Measurements from ENCODE around the gene ACTN3. TPM values are rescaled to one million over a fixed set of nuclear protein-coding genes. Genes with fewer than 3 reads are reported as not detected.

ACTN3 gene
- total and polyA plus RNA-seq, 2 of the 4 experiments (the other 2 are of a cell fraction): under 0.01 to 0.05 TPM

DNA sequence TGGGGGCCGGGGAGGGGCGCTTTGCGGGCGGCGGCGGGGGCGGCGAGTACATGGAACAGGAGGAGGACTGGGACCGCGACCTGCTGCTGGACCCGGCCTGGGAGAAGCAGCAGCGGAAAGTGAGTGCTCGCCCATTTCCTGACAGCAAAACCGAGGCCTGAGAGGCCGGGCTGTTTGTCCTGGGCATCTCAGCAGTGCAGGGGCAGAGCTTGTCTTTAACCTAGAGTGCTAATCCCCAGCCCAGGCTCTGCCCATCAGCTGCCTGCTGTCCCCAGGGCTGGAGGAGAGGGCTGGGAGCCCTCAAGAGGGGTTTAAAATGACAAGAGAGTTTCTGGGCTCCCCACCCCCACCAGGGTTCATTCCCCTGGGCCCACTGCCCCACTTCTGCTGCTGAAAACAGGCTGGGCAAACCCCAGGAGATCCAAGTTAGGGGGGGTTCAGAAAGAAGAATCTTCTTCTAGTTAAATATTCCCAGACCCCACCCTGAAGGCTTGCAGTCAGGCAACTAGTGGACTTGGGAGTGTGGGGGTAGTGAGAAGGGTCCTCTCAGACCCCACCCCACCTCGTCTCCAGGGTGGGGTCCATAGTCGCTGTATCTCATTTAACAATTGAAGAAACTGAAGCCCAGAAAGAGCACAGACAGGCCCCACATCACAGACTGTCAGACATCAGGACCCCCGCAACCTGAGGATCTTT lies 411 bp downstream of the ACTN3 start:
- no peak overlapping the region for H2BK20ac ChIP-seq (ENCODE audit: low read depth, low read length)
- no TSS peak for BruUV-seq (replicated peaks)
- peaks cover 6% of the 10 kb centered on the region for H3K4me1 ChIP-seq (ENCODE audit: control insufficient read depth, insufficient read depth, low read length)
- no peak overlapping the region for H3K14ac ChIP-seq (replicated peaks; ENCODE audit: low read depth, low read length)
- ATAC-seq (ENCODE audit: low read depth) (no peak), DNase-seq (no peak)
- H2BK120ac ChIP-seq (ENCODE audit: low read depth, low read length): no peak overlapping the region
- 11% methylated on average over 12 of the region's 18 CpGs; no CpG with 5 or more reads in 1 of the 2 experiments for WGBS, 2 experiments (ENCODE audit: extremely low coverage in 2 of 2, insufficient read length in 1 of 2)
- no peak overlapping the region for H3K9ac ChIP-seq (ENCODE audit: low read depth, low read length)
- H2BK5ac ChIP-seq (ENCODE audit: low read depth, low read length, poor library complexity, severe bottlenecking): no peak overlapping the region
- peaks cover 4% of the 10 kb centered on the region; the same call in 1 of the 2 replicates for H3K9me1 ChIP-seq (ENCODE audit: insufficient read depth, low read length)
- H4K8ac ChIP-seq (ENCODE audit: low read depth in 2 of 2, low read length in 2 of 2): no peak overlapping the region
- H2AK9ac ChIP-seq (replicated peaks; ENCODE audit: low read depth, low read length, poor library complexity): no peak overlapping the region
- no peak overlapping the region for H4K91ac ChIP-seq (ENCODE audit: insufficient read depth, low read depth, low read length)
- in situ Hi-C loops (cut with MboI; ENCODE audit: low sequenced_read_pairs) (no loop called here), intact Hi-C loops (cut with micrococcal nuclease) (loop anchor here (1.0 to 2.0 kb wide), 2 partner anchors 92 to 130 kb away; partner anchors contain the start of genes RBM4 and RBM4B), dilution Hi-C loops (cut with HindIII; ENCODE audit: low sequenced_read_pairs, unreplicated experiment) (no loop called here)
- no peak overlapping the region for H3K4ac ChIP-seq (ENCODE audit: low read depth, low read length)
- H3K9me3 ChIP-seq (ENCODE audit: control insufficient read depth, insufficient read depth, low read length): no peaks in the 10 kb centered on the region
- H3K36me3 ChIP-seq (ENCODE audit: control insufficient read depth, insufficient read depth, low read length): peaks cover 4% of the 10 kb centered on the region; the same call in 1 of the 2 replicates
- no peak overlapping the region for H3K56ac ChIP-seq (ENCODE audit: extremely low read depth, insufficient read depth, low read length)
- TF ChIP-seq CTCF (conservative IDR thresholded peaks at IDR 0.05; ENCODE audit: low read depth, low read length) (no peak), CEBPB (IDR thresholded peaks at IDR 0.05; ENCODE audit: low read depth, low read length) (no peak), MAFK (IDR thresholded peaks at IDR 0.05; ENCODE audit: low read depth, low read length) (no peak), POLR2A (IDR thresholded peaks at IDR 0.05; ENCODE audit: low read depth, low read length) (no peak), MAZ (IDR thresholded peaks at IDR 0.05; ENCODE audit: borderline replicate concordance, low read depth, low read length) (no peak), NFE2L2 (IDR thresholded peaks at IDR 0.05; ENCODE audit: low read depth, low read length) (no peak), RAD21 (IDR thresholded peaks at IDR 0.05; ENCODE audit: low read length) (no peak), BHLHE40 (IDR thresholded peaks at IDR 0.05; ENCODE audit: low read depth, low read length) (no peak), FOS (IDR thresholded peaks at IDR 0.05; ENCODE audit: low read depth, low read length) (no peak), ELK1 (IDR thresholded peaks at IDR 0.05; ENCODE audit: borderline replicate concordance, low read depth, low read length) (no peak), MXI1 (IDR thresholded peaks at IDR 0.05; ENCODE audit: borderline replicate concordance, low read depth, low read length) (no peak), SMC3 (IDR thresholded peaks at IDR 0.05; ENCODE audit: low read depth, low read length) (no peak)
- TF ChIP-seq, protein P1, sequence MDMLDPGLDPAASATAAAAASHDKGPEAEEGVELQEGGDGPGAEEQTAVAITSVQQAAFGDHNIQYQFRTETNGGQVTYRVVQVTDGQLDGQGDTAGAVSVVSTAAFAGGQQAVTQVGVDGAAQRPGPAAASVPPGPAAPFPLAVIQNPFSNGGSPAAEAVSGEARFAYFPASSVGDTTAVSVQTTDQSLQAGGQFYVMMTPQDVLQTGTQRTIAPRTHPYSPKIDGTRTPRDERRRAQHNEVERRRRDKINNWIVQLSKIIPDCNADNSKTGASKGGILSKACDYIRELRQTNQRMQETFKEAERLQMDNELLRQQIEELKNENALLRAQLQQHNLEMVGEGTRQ (IDR thresholded peaks at IDR 0.05; ENCODE audit: low read depth, low read length): no peak
- no peak overlapping the region for H3K27ac ChIP-seq (ENCODE audit: insufficient read depth, low read length)
- no peak overlapping the region for H3K23ac ChIP-seq (ENCODE audit: low read depth, low read length)
- peak overlapping the region; percentile 97 for H2AFZ ChIP-seq (replicated peaks; ENCODE audit: low read length, poor library complexity)
- peaks cover 26% of the 10 kb centered on the region for H3K27me3 ChIP-seq (ENCODE audit: control insufficient read depth, insufficient read depth, low read length)
- no peak overlapping the region for H2AK5ac ChIP-seq (ENCODE audit: low read depth, low read length)
- no peak overlapping the region for H3K4me2 ChIP-seq (ENCODE audit: low read depth, low read length)
- no peak overlapping the region for H4K5ac ChIP-seq (ENCODE audit: low read depth, low read length)
- H3K4me3 ChIP-seq (ENCODE audit: insufficient read depth, low read depth, low read length): no peak overlapping the region
- peaks cover 2% of the 10 kb centered on the region; the same call in 1 of the 2 replicates for H4K20me1 ChIP-seq (ENCODE audit: insufficient read depth, low read length)
- ChIA-PET CTCF (interaction anchor here (0.5 kb wide), 1 partner anchor 11 kb away, joined by 3 read pairs; no protein-coding TSS in a partner anchor), POLR2A (ENCODE audit: unreplicated experiment) (interaction anchor here (0.5 kb wide), 1 partner anchor 81 kb away, joined by 3 read pairs; no protein-coding TSS in a partner anchor)
- H3K18ac ChIP-seq (ENCODE audit: low read depth, low read length): no peak overlapping the region
- H3K79me1 ChIP-seq (ENCODE audit: low read depth in 1 of 2, low read length in 2 of 2): peaks cover 3 to 19% of the 10 kb centered on the region in 2 experiments; a peak in 2 of 4 replicates
- H2BK15ac ChIP-seq (ENCODE audit: low read depth, low read length): no peak overlapping the region

Measured in IMR-90 (cell line).